Activated CD4-positive, alpha-beta T cell treated with anti-CD3 and anti-CD28 coated beads for 1 hour (primary cell): Measurements from ENCODE around the gene TAF1.
"Not testable (repeated sequence)": the region's sequence is repeated elsewhere in the genome, so short reads cannot be mapped to it uniquely, and the experiment has no call there.

Experiments used
- DNase-seq: peaks from one replicate; pipeline ENCODE4 v3.0.0-alpha.2; 2020

Gene TAF1

GRCh38 chrX:71509289-71509688 is 143.1 kb downstream of the TAF1 start:
- DNase-seq = no peak

GRCh38 chrX:71510161-71510560 is 144.0 kb downstream of the TAF1 start:
- DNase-seq = no peak

GRCh38 chrX:71513731-71514130 is 147.6 kb downstream of the TAF1 start:
- DNase-seq = not testable (repeated sequence)

GRCh38 chrX:71514367-71515037 is 148.3 kb downstream of the TAF1 start:
- DNase-seq = no peak

- no peak for DNase-seq
Measured at GRCh38 chrX:71515038-71515396, 148.9 kb downstream of the TAF1 start.
